GM21360 (cell line): ENCODE measurements around the gene FBLN2.

Experiments
- ATAC-seq: cut with Tn5 transposase; IDR thresholded peaks from one replicate; pipeline ENCODE4 v1.9.1; 2021; ENCODE audit warnings: mild to moderate bottlenecking, moderate library complexity; ENCODE audit not compliant: unreplicated experiment

FBLN2 gene

GRCh38 chr3:13529196-13530112, 19.5 kb upstream of the FBLN2 start:
- no peak for ATAC-seq

GRCh38 chr3:13530241-13531009, 18.5 kb upstream of the FBLN2 start:
- no peak for ATAC-seq

DNA sequence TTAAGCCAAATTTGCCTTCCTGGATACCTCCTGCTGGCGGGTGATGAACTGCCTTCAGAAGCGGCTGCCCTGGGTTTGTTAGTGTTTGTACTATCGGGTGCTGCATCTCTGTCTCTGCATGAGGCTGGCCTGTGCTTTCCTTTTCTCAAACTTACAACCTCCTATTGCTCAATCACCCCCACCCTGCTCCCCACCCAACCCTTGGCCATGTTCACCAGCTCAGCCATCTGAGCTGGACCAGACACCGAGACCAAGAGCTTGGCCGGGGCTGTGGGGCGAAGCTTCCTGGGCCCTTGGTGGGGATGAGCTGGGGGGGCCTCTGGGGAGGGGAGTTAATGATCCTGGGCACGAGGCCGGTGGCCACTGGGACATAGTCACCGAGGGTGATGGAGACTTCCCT, 16.8 kb upstream of the FBLN2 start:
- no peak for ATAC-seq

GRCh38 chr3:13532631-13533030, 16.3 kb upstream of the FBLN2 start:
- ATAC-seq, result no peak

- ATAC-seq, result no peak
These were observed 15.0 kb upstream of the FBLN2 start for GRCh38 chr3:13533885-13534301.

- ATAC-seq, result no peak
These were observed 13.4 kb upstream of the FBLN2 start for GRCh38 chr3:13535526-13535875.

DNA sequence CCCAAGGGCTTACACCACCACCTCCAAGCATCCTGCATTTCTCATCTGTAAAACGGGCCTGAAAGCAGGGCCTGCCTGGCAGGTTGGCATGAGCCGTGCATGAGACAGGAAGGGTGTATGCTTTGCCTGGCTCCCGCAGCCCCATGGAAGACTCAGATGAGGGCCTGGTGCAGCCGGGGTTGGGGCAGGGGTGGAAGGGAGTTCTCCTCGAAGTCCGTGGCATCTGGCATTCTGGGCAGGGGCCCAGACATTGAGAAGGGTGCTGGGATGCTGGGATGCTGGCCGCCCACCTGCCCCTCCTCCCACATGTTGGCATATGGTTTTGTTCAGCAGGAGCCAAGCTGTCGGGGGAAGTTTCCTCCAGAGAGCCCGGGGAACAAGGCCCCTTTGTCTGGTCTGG, 13.0 kb upstream of the FBLN2 start:
- ATAC-seq, result no peak

DNA sequence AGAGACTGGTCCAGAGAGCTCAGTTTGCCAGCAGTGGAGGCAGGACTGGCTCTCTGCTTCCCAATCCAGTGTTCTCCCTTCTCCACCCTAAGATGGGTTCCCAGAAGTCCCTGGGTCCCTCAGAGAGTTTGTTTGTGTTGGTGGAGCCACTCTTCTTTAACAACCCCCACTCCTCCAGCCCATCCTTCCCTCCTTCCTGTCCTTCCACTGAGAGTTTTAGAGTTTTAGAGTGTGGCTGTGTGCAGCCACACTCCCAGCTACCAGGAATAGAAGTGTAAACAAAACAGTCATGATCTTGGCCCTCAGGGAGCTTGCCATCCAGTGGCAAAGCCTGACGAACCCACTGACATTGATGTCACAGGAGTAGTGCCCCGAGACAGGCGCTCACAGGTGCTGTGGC, 12.5 kb upstream of the FBLN2 start:
- no peak for ATAC-seq

GRCh38 chr3:13536832-13537231, 12.1 kb upstream of the FBLN2 start:
- no peak for ATAC-seq

DNA sequence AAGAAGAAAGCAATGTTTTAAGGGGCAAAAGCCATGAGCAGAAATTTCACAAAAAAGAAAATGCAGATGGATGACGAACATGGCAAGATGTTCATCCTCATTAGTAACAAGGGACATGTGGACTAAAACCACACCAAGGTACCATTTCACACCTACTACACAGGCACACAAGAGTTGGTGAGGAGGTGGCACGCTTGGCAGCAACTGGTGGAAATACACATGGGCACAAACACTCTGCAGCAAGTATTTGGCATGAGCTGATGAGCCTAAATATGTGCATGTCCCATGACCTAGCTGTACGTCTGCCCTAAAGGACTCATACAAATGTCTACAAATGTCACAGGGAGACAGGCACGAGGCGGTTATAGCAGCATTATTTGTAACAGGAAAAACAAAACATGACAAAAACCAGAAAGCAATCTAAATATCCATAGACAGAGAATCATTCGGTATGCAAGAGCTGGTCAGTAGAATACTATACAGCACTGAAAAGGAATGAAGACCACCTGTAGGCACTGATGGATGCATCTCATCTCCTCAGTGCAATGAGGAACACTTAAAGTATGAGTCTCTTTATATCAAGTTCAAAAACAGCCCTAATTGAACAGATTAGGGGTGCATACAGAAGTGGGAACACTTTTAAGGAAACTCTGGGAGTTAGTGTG, 11.5 kb upstream of the FBLN2 start:
- no peak for ATAC-seq

DNA sequence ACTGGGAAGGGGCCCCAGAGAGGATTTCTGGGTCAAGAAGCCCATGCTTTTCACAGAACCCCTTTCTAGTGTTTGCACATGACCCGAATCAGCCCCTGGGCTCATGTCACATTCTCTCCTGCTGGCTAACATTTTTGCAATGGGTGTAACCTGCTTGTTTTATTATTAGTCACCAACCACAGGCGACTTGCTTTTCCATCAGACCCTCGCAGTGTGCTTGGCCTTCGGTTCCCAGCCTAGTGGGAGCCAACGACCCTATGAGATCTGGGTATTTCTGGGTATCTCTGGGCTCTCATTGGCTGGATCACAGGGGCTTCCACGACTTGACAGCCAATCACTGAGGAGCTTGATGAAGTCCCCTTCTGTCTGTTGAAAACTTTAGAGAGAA, 11.0 kb upstream of the FBLN2 start:
- no peak for ATAC-seq

- ATAC-seq, result no peak
These were observed 10.2 kb upstream of the FBLN2 start for GRCh38 chr3:13538520-13539291.

DNA sequence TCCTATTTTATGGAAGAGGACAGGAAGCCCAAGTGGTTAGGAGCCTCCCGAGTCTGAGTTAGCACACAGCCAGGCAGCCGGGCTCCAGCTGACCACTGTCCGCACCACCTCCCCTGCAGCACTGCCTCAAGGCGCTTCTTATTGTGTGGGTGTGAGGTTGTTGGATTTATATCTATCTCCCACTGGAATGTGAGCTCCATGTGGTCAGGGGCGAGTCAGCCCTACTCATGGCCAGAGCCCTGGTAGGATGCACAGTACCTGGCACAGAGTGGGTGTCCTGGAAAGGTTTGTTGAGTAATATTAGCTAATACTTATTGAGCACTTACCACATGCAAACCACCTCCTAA, 9.7 kb upstream of the FBLN2 start:
- ATAC-seq, result no peak

DNA sequence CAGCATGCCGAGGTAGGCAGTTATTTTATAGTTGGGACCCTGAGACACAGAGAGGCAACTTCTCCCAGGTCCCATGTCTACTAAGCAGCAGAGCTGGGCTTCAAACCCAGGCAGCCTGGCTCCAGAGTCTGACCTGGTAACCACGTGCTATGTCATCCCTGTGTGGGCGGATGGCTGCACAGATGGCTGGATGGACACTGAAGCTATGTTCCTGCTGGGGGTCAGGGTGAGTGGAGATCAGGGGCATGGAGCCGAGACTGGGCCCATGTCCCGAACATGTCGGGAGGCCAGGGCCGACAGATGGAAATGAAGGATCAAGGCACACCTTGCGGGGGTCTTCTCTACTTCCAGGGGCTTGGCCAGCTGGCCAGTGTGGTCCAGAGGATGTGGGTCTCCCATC, 9.3 kb upstream of the FBLN2 start:
- ATAC-seq, result no peak

- no peak for ATAC-seq
These were observed 8.5 kb upstream of the FBLN2 start for GRCh38 chr3:13540297-13540995.

DNA sequence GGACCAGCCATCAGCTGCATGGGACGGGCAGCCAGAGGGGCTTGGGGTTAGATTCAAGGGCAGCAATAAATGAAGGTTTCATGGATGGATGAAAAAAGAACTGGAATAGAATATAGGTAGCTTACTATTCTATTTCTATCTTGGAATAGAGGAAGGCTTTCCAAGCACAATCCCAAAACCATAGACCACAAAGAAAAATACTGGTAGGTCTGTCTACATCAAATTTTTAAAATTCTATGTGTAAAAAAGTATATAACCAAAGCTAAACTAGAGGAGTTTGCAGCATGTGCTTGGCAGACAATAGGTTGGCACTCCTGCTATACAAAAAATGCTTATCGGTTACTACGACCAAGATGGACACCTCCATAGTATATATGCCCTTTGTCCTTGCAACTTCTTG, 7.2 kb upstream of the FBLN2 start:
- no peak for ATAC-seq

DNA sequence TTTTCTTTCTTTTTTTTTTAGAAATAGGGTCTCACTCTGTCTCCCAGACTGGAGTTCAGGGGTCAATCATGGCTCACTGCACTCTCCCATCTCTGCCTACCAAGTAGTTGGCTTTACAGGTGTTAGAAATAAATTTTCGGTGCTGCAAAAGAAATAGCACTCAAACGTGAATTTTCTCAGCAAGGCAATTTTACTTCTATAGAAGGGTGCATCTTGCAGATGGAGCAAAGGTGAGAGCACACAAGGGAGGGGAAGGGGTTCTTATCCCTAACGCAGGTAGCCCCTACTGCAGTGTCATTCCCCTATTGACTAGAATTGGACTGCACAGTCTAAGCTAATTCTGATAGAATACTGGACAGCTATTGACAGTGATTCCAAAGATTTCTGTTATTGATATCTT, 6.8 kb upstream of the FBLN2 start:
- no peak for ATAC-seq

DNA sequence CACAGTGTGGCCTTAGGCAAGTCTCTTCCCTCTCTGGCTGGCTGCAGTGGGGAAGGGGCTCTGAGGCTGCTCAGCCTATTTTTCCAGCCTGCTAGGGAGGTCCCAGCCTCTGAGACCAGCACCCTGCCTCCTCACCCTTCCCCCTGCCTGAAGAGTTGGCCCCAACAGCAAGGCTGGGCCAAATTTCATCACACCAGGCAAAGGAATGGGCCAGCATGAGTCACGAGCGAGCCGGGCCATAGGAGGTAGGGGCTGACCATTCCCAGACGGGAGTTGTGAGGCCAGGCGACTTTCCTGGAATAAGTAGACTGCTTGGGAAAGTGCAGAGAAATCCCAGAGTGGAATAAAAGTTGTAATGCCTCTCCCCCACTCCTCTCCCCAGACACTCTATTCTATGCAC, 5.7 kb upstream of the FBLN2 start:
- no peak for ATAC-seq

DNA sequence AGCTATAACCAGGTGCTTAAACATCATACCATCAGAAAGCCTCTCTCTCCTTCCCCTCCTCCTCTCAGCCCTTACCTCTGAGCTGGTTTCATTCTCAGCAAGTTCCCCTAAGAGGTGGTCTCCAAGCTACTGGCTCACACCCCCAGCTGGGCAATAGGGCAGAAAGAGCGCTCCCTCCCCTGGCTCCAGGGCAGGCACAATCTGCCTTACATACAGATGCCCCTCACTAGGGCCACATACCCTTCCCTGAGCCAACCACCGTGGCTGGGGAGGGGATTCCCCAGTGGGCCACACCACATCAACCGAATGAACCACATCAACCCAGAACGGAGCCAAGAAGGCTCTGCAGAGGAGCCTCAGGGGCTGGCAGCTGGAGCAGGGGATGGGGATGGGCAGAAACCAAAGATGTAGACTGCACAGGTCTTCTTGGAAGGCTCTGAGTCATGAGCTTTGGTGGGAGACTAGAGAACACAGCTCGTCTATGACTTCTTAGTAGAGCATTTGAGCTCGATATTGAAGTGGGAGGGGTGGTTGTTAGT, 4.6 kb upstream of the FBLN2 start:
- ATAC-seq, result no peak

DNA sequence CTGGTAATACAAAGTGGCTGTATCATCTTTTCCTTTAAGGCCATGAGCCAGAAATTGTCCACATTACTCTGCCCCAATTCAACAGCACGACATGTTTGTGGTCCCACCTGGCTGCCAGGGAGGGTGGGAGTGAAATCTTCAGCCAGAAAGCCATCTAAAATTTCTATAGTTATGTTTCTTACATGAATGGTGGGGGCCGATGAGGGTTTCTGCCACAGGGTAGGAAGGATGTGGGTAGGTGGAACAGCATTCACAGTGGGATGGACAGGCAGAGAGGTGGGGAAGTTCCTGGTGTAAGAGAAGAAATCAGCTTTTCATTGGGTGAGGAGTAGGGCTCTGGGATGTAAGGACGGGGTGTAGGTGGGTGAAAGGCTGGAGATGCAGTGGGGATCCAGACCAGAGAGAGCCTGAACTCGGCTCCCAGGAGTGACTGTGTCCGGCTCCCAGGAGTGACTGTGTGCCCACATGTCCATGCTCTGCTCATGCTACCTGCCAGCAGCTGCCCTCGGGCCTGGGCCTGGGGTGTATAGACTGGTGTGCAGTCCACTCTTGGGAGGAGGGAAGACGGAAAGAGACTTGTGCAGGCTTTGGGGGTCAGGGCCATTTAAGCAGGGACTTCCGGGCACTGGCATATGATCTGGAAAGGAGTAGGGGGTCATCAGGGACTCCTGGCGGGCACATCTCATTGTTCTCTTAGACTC, 3.8 kb upstream of the FBLN2 start:
- ATAC-seq, result no peak
